ENCODE measurements around the gene CNTNAP2. TPM values are rescaled to one million over a fixed set of nuclear protein-coding genes. Genes with fewer than 3 reads are reported as not detected.
A peak's percentile ranks its signal among the peaks of the same experiment; 100 is the strongest.

Gene CNTNAP2
- total and polyA plus RNA-seq, 9 donors = 8.3 to 18.8 (median 10.4) TPM

- H3K4me1 ChIP-seq (ENCODE audit: control insufficient read depth, insufficient read depth, low read length) = no peaks in the 10 kb centered on the region
- DNase-seq = no peak
- H3K27me3 ChIP-seq (ENCODE audit: control insufficient read depth, insufficient read depth, low read length) = no peaks in the 10 kb centered on the region
- H3K9me3 ChIP-seq (replicated peaks; ENCODE audit: control insufficient read depth, low read depth, low read length) = no peaks in the 10 kb centered on the region
- 58% methylated on average over 5 of the region's 8 CpGs for WGBS (ENCODE audit: insufficient coverage)
- H3K36me3 ChIP-seq (ENCODE audit: control insufficient read depth, insufficient read depth, low read length) = no peaks in the 10 kb centered on the region
- H3K4me3 ChIP-seq (ENCODE audit: low read length) = no peak overlapping the region
- H3K27ac ChIP-seq (ENCODE audit: low read length) = no peak overlapping the region
Measured at GRCh38 chr7:147245274-147245673, 1128.7 kb downstream of the CNTNAP2 start.

DNA sequence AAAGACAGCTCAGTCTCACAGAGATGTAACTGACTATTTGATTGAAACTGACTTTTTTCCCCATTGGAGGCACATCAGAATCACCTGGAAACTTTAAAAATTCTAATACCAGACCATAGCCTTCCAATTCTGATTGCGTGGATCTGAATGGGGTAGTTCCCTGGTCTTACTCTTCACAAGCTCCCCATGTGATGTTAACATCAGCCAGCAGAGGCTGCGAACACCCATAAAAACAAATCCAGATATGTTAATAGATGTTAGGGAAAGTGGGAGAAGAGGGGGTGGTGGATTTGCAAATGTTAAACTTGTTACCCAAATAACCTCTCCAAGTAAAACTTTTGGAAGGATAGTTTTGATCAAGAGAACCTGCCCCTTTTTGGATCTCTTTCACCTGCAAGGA is 1133.4 kb downstream of the CNTNAP2 start:
- Histone ChIP-seq H3K9me3 (replicated peaks; ENCODE audit: control insufficient read depth, low read depth, low read length) (no peaks in the 10 kb centered on the region), H3K4me1 (ENCODE audit: control insufficient read depth, insufficient read depth, low read length) (no peaks in the 10 kb centered on the region), H3K36me3 (ENCODE audit: control insufficient read depth, insufficient read depth, low read length) (no peaks in the 10 kb centered on the region), H3K27me3 (ENCODE audit: control insufficient read depth, insufficient read depth, low read length) (no peaks in the 10 kb centered on the region), H3K27ac (ENCODE audit: low read length) (no peak overlapping the region), H3K4me3 (ENCODE audit: low read length) (no peak overlapping the region)
- no CpG with 5 or more reads among the region's 2 CpGs for WGBS (ENCODE audit: insufficient coverage)
- no peak for DNase-seq

GRCh38 chr7:147251751-147252325 is 1135.2 kb downstream of the CNTNAP2 start:
- Histone ChIP-seq H3K36me3 (ENCODE audit: control insufficient read depth, insufficient read depth, low read length) (no peaks in the 10 kb centered on the region), H3K4me3 (ENCODE audit: low read length) (no peak overlapping the region), H3K9me3 (replicated peaks; ENCODE audit: control insufficient read depth, low read depth, low read length) (no peaks in the 10 kb centered on the region), H3K27ac (ENCODE audit: low read length) (no peak overlapping the region), H3K4me1 (ENCODE audit: control insufficient read depth, insufficient read depth, low read length) (no peaks in the 10 kb centered on the region), H3K27me3 (ENCODE audit: control insufficient read depth, insufficient read depth, low read length) (no peaks in the 10 kb centered on the region)
- 0% methylated on average over 1 of the region's 1 CpG for WGBS (ENCODE audit: insufficient coverage)
- peak; percentile 77 for DNase-seq

DNA sequence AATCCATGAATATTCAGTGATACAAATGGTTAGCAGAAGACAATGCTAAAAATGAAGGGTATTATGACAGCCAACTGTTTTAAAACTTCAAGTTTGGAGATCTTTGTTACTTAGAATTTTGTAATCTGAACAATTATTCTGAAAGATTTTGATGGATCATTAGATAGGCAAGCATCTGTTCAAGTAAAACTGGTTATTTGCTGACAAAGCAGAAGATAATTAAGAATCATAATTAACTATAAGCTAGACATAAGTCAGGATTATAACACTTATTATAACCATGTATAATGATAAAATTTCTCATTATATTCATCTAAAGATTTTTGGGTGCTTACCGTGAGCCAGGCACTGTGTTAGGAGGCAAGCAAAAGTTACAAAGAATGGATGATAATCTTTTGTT is 1145.1 kb downstream of the CNTNAP2 start:
- Histone ChIP-seq H3K27ac (ENCODE audit: low read length) (no peak overlapping the region), H3K36me3 (ENCODE audit: control insufficient read depth, insufficient read depth, low read length) (no peaks in the 10 kb centered on the region), H3K4me3 (ENCODE audit: low read length) (no peak overlapping the region), H3K4me1 (ENCODE audit: control insufficient read depth, insufficient read depth, low read length) (no peaks in the 10 kb centered on the region), H3K27me3 (ENCODE audit: control insufficient read depth, insufficient read depth, low read length) (no peaks in the 10 kb centered on the region), H3K9me3 (replicated peaks; ENCODE audit: control insufficient read depth, low read depth, low read length) (no peaks in the 10 kb centered on the region)
- 100% methylated on average over 1 of the region's 1 CpG for WGBS (ENCODE audit: insufficient coverage)
- no peak for DNase-seq

DNA sequence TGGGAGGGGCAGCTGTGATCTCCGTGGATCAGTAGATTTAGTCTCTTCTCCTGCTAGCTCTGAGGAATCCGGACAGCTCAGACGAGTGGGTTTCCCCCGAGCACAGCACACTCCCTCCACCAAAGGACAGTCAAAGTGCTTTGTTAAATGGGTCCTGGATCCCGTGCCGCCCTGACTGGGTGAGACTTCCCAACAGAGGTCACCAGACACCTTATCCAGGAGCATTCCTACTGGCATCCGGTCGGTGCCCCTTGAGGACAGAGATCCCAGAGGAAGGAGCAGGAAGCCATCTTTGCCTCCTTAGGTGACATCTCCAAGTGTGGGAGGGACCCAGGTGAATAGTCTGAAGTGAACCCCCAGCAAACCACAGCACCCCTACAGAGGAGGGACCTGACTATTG is 1148.9 kb downstream of the CNTNAP2 start:
- Histone ChIP-seq H3K36me3 (ENCODE audit: control insufficient read depth, insufficient read depth, low read length) (no peaks in the 10 kb centered on the region), H3K9me3 (replicated peaks; ENCODE audit: control insufficient read depth, low read depth, low read length) (no peaks in the 10 kb centered on the region), H3K27ac (ENCODE audit: low read length) (no peak overlapping the region), H3K4me3 (ENCODE audit: low read length) (no peak overlapping the region), H3K27me3 (ENCODE audit: control insufficient read depth, insufficient read depth, low read length) (no peaks in the 10 kb centered on the region), H3K4me1 (ENCODE audit: control insufficient read depth, insufficient read depth, low read length) (no peaks in the 10 kb centered on the region)
- DNase-seq = no peak
- 69% methylated on average over 5 of the region's 8 CpGs for WGBS (ENCODE audit: insufficient coverage)

DNA sequence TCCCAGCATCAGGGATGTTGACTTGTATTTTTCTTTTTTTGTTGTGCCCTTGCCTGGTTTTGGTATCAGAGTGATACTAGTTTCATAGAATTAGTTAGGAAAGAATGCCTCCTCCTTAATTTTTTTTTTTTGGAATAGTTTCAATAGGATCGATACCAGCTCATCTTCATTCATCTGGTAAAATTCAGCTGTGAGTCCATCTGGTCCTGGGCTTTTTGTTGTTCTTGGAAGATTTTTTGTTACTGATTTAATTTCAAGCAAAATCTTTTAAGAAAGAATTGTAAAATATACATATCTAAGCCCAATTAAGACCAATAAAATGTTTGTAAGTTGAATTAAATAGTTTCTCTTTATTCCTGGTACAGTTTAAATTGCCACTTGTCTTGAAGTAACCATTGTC is 1159.5 kb downstream of the CNTNAP2 start:
- no peak for DNase-seq
- no peaks in the 10 kb centered on the region for H3K36me3 ChIP-seq (ENCODE audit: control insufficient read depth, insufficient read depth, low read length)
- H3K27ac ChIP-seq (ENCODE audit: low read length) = no peak overlapping the region
- no CpG with 5 or more reads among the region's 1 CpG for WGBS (ENCODE audit: insufficient coverage)
- no peak overlapping the region for H3K4me3 ChIP-seq (ENCODE audit: low read length)
- H3K4me1 ChIP-seq (ENCODE audit: control insufficient read depth, insufficient read depth, low read length) = no peaks in the 10 kb centered on the region
- no peaks in the 10 kb centered on the region for H3K9me3 ChIP-seq (replicated peaks; ENCODE audit: control insufficient read depth, low read depth, low read length)
- no peaks in the 10 kb centered on the region for H3K27me3 ChIP-seq (ENCODE audit: control insufficient read depth, insufficient read depth, low read length)

GRCh38 chr7:147276783-147277370 is 1160.3 kb downstream of the CNTNAP2 start:
- no peaks in the 10 kb centered on the region for H3K4me1 ChIP-seq (ENCODE audit: control insufficient read depth, insufficient read depth, low read length)
- no peak for DNase-seq
- no CpG with 5 or more reads among the region's 6 CpGs for WGBS (ENCODE audit: insufficient coverage)
- no peaks in the 10 kb centered on the region for H3K27me3 ChIP-seq (ENCODE audit: control insufficient read depth, insufficient read depth, low read length)
- H3K4me3 ChIP-seq (ENCODE audit: low read length) = no peak overlapping the region
- H3K36me3 ChIP-seq (ENCODE audit: control insufficient read depth, insufficient read depth, low read length) = no peaks in the 10 kb centered on the region
- no peaks in the 10 kb centered on the region for H3K9me3 ChIP-seq (replicated peaks; ENCODE audit: control insufficient read depth, low read depth, low read length)
- no peak overlapping the region for H3K27ac ChIP-seq (ENCODE audit: low read length)

DNA sequence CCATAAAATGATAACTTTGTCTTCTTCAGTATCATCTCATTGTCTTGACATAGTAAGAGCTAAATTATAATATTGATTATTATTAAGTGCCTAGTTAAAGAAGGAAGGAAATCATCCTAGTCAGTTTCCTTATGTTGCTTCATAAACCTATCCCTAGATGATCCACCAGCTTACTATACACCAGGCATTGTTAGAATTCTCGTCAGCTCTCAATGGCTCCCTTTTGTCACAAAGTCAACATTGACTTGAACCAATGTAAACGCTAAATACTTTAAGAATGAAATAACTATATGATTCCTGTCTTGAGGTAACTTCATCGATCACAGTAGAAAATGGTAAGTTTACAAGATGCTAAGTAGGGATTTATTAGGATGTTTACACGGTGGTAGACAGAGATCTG is 1162.9 kb downstream of the CNTNAP2 start:
- 82% methylated on average over 2 of the region's 4 CpGs for WGBS (ENCODE audit: insufficient coverage)
- DNase-seq = no peak
- H3K9me3 ChIP-seq (replicated peaks; ENCODE audit: control insufficient read depth, low read depth, low read length) = no peaks in the 10 kb centered on the region
- no peaks in the 10 kb centered on the region for H3K27me3 ChIP-seq (ENCODE audit: control insufficient read depth, insufficient read depth, low read length)
- no peak overlapping the region for H3K4me3 ChIP-seq (ENCODE audit: low read length)
- H3K4me1 ChIP-seq (ENCODE audit: control insufficient read depth, insufficient read depth, low read length) = no peaks in the 10 kb centered on the region
- no peak overlapping the region for H3K27ac ChIP-seq (ENCODE audit: low read length)
- no peaks in the 10 kb centered on the region for H3K36me3 ChIP-seq (ENCODE audit: control insufficient read depth, insufficient read depth, low read length)

GRCh38 chr7:147279964-147280374 is 1163.4 kb downstream of the CNTNAP2 start:
- H3K27me3 ChIP-seq (ENCODE audit: control insufficient read depth, insufficient read depth, low read length) = no peaks in the 10 kb centered on the region
- no peaks in the 10 kb centered on the region for H3K4me1 ChIP-seq (ENCODE audit: control insufficient read depth, insufficient read depth, low read length)
- H3K4me3 ChIP-seq (ENCODE audit: low read length) = no peak overlapping the region
- H3K36me3 ChIP-seq (ENCODE audit: control insufficient read depth, insufficient read depth, low read length) = no peaks in the 10 kb centered on the region
- no peaks in the 10 kb centered on the region for H3K9me3 ChIP-seq (replicated peaks; ENCODE audit: control insufficient read depth, low read depth, low read length)
- DNase-seq = no peak
- no CpG with 5 or more reads among the region's 2 CpGs for WGBS (ENCODE audit: insufficient coverage)
- H3K27ac ChIP-seq (ENCODE audit: low read length) = no peak overlapping the region

- DNase-seq = no peak
- H3K27ac ChIP-seq (ENCODE audit: low read length) = no peak overlapping the region
- H3K36me3 ChIP-seq (ENCODE audit: control insufficient read depth, insufficient read depth, low read length) = no peaks in the 10 kb centered on the region
- H3K9me3 ChIP-seq (replicated peaks; ENCODE audit: control insufficient read depth, low read depth, low read length) = no peaks in the 10 kb centered on the region
- H3K4me3 ChIP-seq (ENCODE audit: low read length) = no peak overlapping the region
- H3K27me3 ChIP-seq (ENCODE audit: control insufficient read depth, insufficient read depth, low read length) = no peaks in the 10 kb centered on the region
- no peaks in the 10 kb centered on the region for H3K4me1 ChIP-seq (ENCODE audit: control insufficient read depth, insufficient read depth, low read length)
Measured at GRCh38 chr7:147282204-147282603, 1165.6 kb downstream of the CNTNAP2 start.

- Histone ChIP-seq H3K4me3 (ENCODE audit: low read length) (no peak overlapping the region), H3K27ac (ENCODE audit: low read length) (no peak overlapping the region), H3K36me3 (ENCODE audit: control insufficient read depth, insufficient read depth, low read length) (no peaks in the 10 kb centered on the region), H3K4me1 (ENCODE audit: control insufficient read depth, insufficient read depth, low read length) (peaks cover 2% of the 10 kb centered on the region), H3K9me3 (replicated peaks; ENCODE audit: control insufficient read depth, low read depth, low read length) (no peaks in the 10 kb centered on the region), H3K27me3 (ENCODE audit: control insufficient read depth, insufficient read depth, low read length) (no peaks in the 10 kb centered on the region)
- no peak for DNase-seq
Measured at GRCh38 chr7:147296201-147296600, 1179.6 kb downstream of the CNTNAP2 start.
